ENCODE measurements around the gene NEK8. TPM values are rescaled to one million over a fixed set of nuclear protein-coding genes. Genes with fewer than 3 reads are reported as not detected.
"Not testable (repeated sequence)": the region's sequence is repeated elsewhere in the genome, so short reads cannot be mapped to it uniquely, and the experiment has no call there.

Gene NEK8
- total RNA-seq, 4 donors from 2014 or later = 2.8 to 6.0 (median 3.5) TPM

GRCh38 chr17:28718333-28719020 is 10.1 kb upstream of the NEK8 start:
- 24 to 32% methylated on average over 18 of the region's 18 CpGs for WGBS, 2 donors
- Histone ChIP-seq H3K36me3 (peaks cover 11 to 51% (median 11%) of the 10 kb centered on the region in 3 donors), H3K4me3 (peak overlapping the region; percentile 58 to 88 (median 72)), H3K27ac (peak overlapping the region; percentile 83 to 99 (median 96)), H3K9me3 (no peaks in the 10 kb centered on the region), H3K4me1 (peaks cover 0 to 74% (median 44%) of the 10 kb centered on the region in 4 donors), H3K27me3 (no peaks in the 10 kb centered on the region)
- no peak for DNase-seq (ENCODE audit: low spot score in 2 of 2)
- no peak for TF ChIP-seq POLR2A (IDR thresholded peaks at IDR 0.05)
- no peak for TF ChIP-seq EP300 (IDR thresholded peaks at IDR 0.05)
- TF ChIP-seq CTCF (IDR thresholded peaks at IDR 0.05) = no peak

- TF ChIP-seq POLR2A (IDR thresholded peaks at IDR 0.05) (peak in 1 of 2 donors; percentile 7), CTCF (IDR thresholded peaks at IDR 0.05) (peak in 1 of 5 experiments; percentile 4), EP300 (IDR thresholded peaks at IDR 0.05) (no peak)
- peaks cover 0 to 75% (median 44%) of the 10 kb centered on the region in 4 donors for H3K4me1 ChIP-seq
- H3K27ac ChIP-seq = peak overlapping the region; percentile 83 to 99 (median 96)
- peak overlapping the region; percentile 76 to 87 (median 82) for H3K4me3 ChIP-seq
- peaks cover 11 to 51% (median 17%) of the 10 kb centered on the region in 3 donors for H3K36me3 ChIP-seq
- peak in 1 of 2 donors; percentile 21 for DNase-seq (ENCODE audit: low spot score in 2 of 2)
- WGBS, 2 donors = 29 to 33% methylated on average over 18 of the region's 18 CpGs
- no peaks in the 10 kb centered on the region for H3K27me3 ChIP-seq
- H3K9me3 ChIP-seq = no peaks in the 10 kb centered on the region
Measured at GRCh38 chr17:28719021-28719433, 9.6 kb upstream of the NEK8 start.

- Histone ChIP-seq H3K4me3 (peak overlapping the region; percentile 76 to 87 (median 82)), H3K27me3 (no peaks in the 10 kb centered on the region), H3K27ac (peak overlapping the region; percentile 83 to 99 (median 96)), H3K36me3 (peaks cover 6 to 46% (median 19%) of the 10 kb centered on the region in 3 donors), H3K9me3 (no peaks in the 10 kb centered on the region), H3K4me1 (peaks cover 0 to 83% (median 49%) of the 10 kb centered on the region in 4 donors)
- WGBS, 2 donors = 2 to 5% methylated on average over 30 of the region's 30 CpGs
- TF ChIP-seq POLR2A (IDR thresholded peaks at IDR 0.05) = no peak
- TF ChIP-seq CTCF (IDR thresholded peaks at IDR 0.05) = no peak
- no peak for TF ChIP-seq EP300 (IDR thresholded peaks at IDR 0.05)
- DNase-seq (ENCODE audit: low spot score in 2 of 2) = no peak
Measured at GRCh38 chr17:28720247-28720996, 8.2 kb upstream of the NEK8 start.

GRCh38 chr17:28720997-28721329 is 7.6 kb upstream of the NEK8 start:
- not testable (repeated sequence) for H3K27me3 ChIP-seq; H3K9me3 ChIP-seq; DNase-seq (ENCODE audit: low spot score in 2 of 2)
- Histone ChIP-seq H3K4me3 (peak overlapping the region; percentile 76 to 87 (median 82)), H3K27ac (peak overlapping the region in 3 of 4 donors; percentile 92 to 99 (median 99)), H3K36me3 (peaks cover 6 to 41% (median 19%) of the 10 kb centered on the region in 3 donors), H3K4me1 (peaks cover 0 to 85% (median 53%) of the 10 kb centered on the region in 4 donors)
- 30 to 32% methylated on average over 19 of the region's 19 CpGs for WGBS, 2 donors

- TF ChIP-seq POLR2A (IDR thresholded peaks at IDR 0.05) (no peak), CTCF (IDR thresholded peaks at IDR 0.05) (no peak), EP300 (IDR thresholded peaks at IDR 0.05) (no peak)
- Histone ChIP-seq H3K4me1 (peaks cover 0 to 75% (median 50%) of the 10 kb centered on the region in 4 donors), H3K36me3 (peaks cover 6 to 41% (median 19%) of the 10 kb centered on the region in 3 donors), H3K9me3 (no peaks in the 10 kb centered on the region), H3K27ac (peak overlapping the region in 1 of 4 donors; percentile 13), H3K27me3 (no peaks in the 10 kb centered on the region), H3K4me3 (no peak overlapping the region)
- WGBS, 2 donors = 66 to 73% methylated on average over 7 of the region's 7 CpGs
- no peak for DNase-seq (ENCODE audit: low spot score in 2 of 2)
Measured at GRCh38 chr17:28722417-28723158, 6.0 kb upstream of the NEK8 start.
